ENCODE measurements around the gene OXLD1. TPM values are rescaled to one million over a fixed set of nuclear protein-coding genes. Genes with fewer than 3 reads are reported as not detected.

OXLD1 gene
- total RNA-seq, 1 experiment from 2014 or later: 75.9 TPM

- no peaks in the 10 kb centered on the region for H3K9me3 ChIP-seq (ENCODE audit: control insufficient read depth in 1 of 2, insufficient read depth in 1 of 2, low read depth in 1 of 2, low read length in 2 of 2)
- no peak for DNase-seq (ENCODE audit: low read depth, low spot score)
- peaks cover 40 to 59% of the 10 kb centered on the region in 2 experiments for H3K36me3 ChIP-seq (ENCODE audit: control insufficient read depth in 1 of 2, insufficient read depth in 2 of 2, low read length in 2 of 2)
- no peak overlapping the region for H2AFZ ChIP-seq (ENCODE audit: low read depth, low read length, poor library complexity, severe bottlenecking)
- POLR2A ChIA-PET: interaction anchor here (0.7 kb wide), 1 partner anchor 11 kb away, joined by 3 read pairs; the partner anchor contains the start of genes ARL16 and HGS
- peaks cover 53% of the 10 kb centered on the region for H3K79me2 ChIP-seq (ENCODE audit: insufficient read depth, low read length)
- TF ChIP-seq, protein P1, sequence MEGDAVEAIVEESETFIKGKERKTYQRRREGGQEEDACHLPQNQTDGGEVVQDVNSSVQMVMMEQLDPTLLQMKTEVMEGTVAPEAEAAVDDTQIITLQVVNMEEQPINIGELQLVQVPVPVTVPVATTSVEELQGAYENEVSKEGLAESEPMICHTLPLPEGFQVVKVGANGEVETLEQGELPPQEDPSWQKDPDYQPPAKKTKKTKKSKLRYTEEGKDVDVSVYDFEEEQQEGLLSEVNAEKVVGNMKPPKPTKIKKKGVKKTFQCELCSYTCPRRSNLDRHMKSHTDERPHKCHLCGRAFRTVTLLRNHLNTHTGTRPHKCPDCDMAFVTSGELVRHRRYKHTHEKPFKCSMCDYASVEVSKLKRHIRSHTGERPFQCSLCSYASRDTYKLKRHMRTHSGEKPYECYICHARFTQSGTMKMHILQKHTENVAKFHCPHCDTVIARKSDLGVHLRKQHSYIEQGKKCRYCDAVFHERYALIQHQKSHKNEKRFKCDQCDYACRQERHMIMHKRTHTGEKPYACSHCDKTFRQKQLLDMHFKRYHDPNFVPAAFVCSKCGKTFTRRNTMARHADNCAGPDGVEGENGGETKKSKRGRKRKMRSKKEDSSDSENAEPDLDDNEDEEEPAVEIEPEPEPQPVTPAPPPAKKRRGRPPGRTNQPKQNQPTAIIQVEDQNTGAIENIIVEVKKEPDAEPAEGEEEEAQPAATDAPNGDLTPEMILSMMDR (IDR thresholded peaks at IDR 0.05 in 2 of 3, conservative IDR thresholded peaks at IDR 0.05 in 1 of 3; ENCODE audit: borderline replicate concordance in 1 of 3, insufficient read depth in 1 of 3, low read depth in 2 of 3, low read length in 2 of 3): no peak
- H3K4me2 ChIP-seq (ENCODE audit: low read length): no peak overlapping the region
- H3K27ac ChIP-seq (ENCODE audit: low read depth, low read length): no peak overlapping the region
- no peaks in the 10 kb centered on the region for H3K9me2 ChIP-seq (ENCODE audit: insufficient read depth)
- intact Hi-C loops (cut with micrococcal nuclease): no loop called here
- BruUV-seq (replicated peaks): no TSS peak
- no peak for ATAC-seq
- peaks cover 3% of the 10 kb centered on the region; the same call in 1 of the 2 replicates for H4K20me1 ChIP-seq (ENCODE audit: insufficient read depth)
- CTCF ChIA-PET: no interaction called here
- H3K4me1 ChIP-seq (ENCODE audit: control insufficient read depth in 1 of 2, insufficient read depth in 2 of 2, low read length in 2 of 2): peaks cover 9% of the 10 kb centered on the region in 2 experiments
- H3K9ac ChIP-seq (ENCODE audit: low read length): no peak overlapping the region
- H3K4me3 ChIP-seq (replicated peaks in 1 of 2; ENCODE audit: low read depth in 1 of 2, low read length in 2 of 2): no peak overlapping the region
- RAD21 ChIA-PET (ENCODE audit: low non-redundant PET in 1 of 2, low total read pairs in 2 of 2, uncharacterized antibody in 2 of 2, unreplicated experiment in 2 of 2): no interaction called here
- H3K27me3 ChIP-seq (ENCODE audit: insufficient read depth, low read length): no peaks in the 10 kb centered on the region
These were observed 6.1 kb upstream of the OXLD1 start for GRCh38 chr17:81672504-81672903.

GRCh38 chr17:81667754-81668153 lies 1.3 kb upstream of the OXLD1 start:
- ChIA-PET CTCF (interaction anchor here (0.7 to 1.1 kb wide), 3 partner anchors 29 to 36 kb away, joined by 3 read pairs; no protein-coding TSS in a partner anchor), POLR2A (interaction anchor here (1.3 to 2.7 kb wide), 2 partner anchors 8 to 16 kb away, joined by 6 to 9 read pairs; partner anchors contain the start of genes ARL16 and HGS), RAD21 (ENCODE audit: low non-redundant PET in 1 of 2, low total read pairs in 2 of 2, uncharacterized antibody in 2 of 2, unreplicated experiment in 2 of 2) (interaction anchor here in 1 of 2 experiments (2.2 kb wide), 1 partner anchor 16 kb away, joined by 4 read pairs; the partner anchor contains the start of genes ARL16 and HGS)
- H3K27ac ChIP-seq (ENCODE audit: low read depth, low read length): peak overlapping the region; percentile 86
- intact Hi-C loops (cut with micrococcal nuclease): loop anchor here (1.0 kb wide), 2 partner anchors 16 to 30 kb away; partner anchors contain the start of genes ARL16, NPLOC4 and TSPAN10
- peaks cover 72% of the 10 kb centered on the region for H3K79me2 ChIP-seq (ENCODE audit: insufficient read depth, low read length)
- TF ChIP-seq, protein P1 (IDR thresholded peaks at IDR 0.05 in 2 of 3, conservative IDR thresholded peaks at IDR 0.05 in 1 of 3; ENCODE audit: borderline replicate concordance in 1 of 3, insufficient read depth in 1 of 3, low read depth in 2 of 3, low read length in 2 of 3): peak in 2 of 3 experiments; percentile 55 to 64; a peak in 4 of 6 replicates
- no peak for TF ChIP-seq ZFX (IDR thresholded peaks at IDR 0.05)
- TF ChIP-seq POLR2A (IDR thresholded peaks at IDR 0.05; ENCODE audit: borderline replicate concordance, extremely low read depth, insufficient read depth, insufficient read length): no peak
- TF ChIP-seq ATF3 (IDR thresholded peaks at IDR 0.05): no peak
- no peak for TF ChIP-seq FOSL1 (IDR thresholded peaks at IDR 0.05; ENCODE audit: low read depth)
- no peak for TF ChIP-seq POLR2AphosphoS5 (IDR thresholded peaks at IDR 0.05; ENCODE audit: low read depth, low read length)
- no peak for TF ChIP-seq ZNF274 (IDR thresholded peaks at IDR 0.05; ENCODE audit: low read depth, low read length)
- no peak for TF ChIP-seq EZH2phosphoT487 (IDR thresholded peaks at IDR 0.05; ENCODE audit: borderline replicate concordance)
- peak; percentile 40 for TF ChIP-seq YY1 (IDR thresholded peaks at IDR 0.05; ENCODE audit: extremely low read depth, insufficient replicate concordance, low read depth, low read length)
- TF ChIP-seq ELF1 (IDR thresholded peaks at IDR 0.05; ENCODE audit: borderline replicate concordance, low read depth): no peak
- TF ChIP-seq CEBPB (IDR thresholded peaks at IDR 0.05; ENCODE audit: low read depth): no peak
- TF ChIP-seq SIN3A (IDR thresholded peaks at IDR 0.05; ENCODE audit: low read depth): no peak
- peaks cover 3% of the 10 kb centered on the region; the same call in 1 of the 2 replicates for H4K20me1 ChIP-seq (ENCODE audit: insufficient read depth)
- H2AFZ ChIP-seq (ENCODE audit: low read depth, low read length, poor library complexity, severe bottlenecking): no peak overlapping the region
- peak overlapping the region; percentile 97 for H3K9ac ChIP-seq (ENCODE audit: low read length)
- no peaks in the 10 kb centered on the region for H3K9me2 ChIP-seq (ENCODE audit: insufficient read depth)
- no peaks in the 10 kb centered on the region for H3K27me3 ChIP-seq (ENCODE audit: insufficient read depth, low read length)
- BruUV-seq (replicated peaks): TSS peak; percentile 46
- peaks cover 36 to 44% of the 10 kb centered on the region in 2 experiments for H3K4me1 ChIP-seq (ENCODE audit: control insufficient read depth in 1 of 2, insufficient read depth in 2 of 2, low read length in 2 of 2)
- no peak for DNase-seq (ENCODE audit: low read depth, low spot score)
- peak; percentile 17; the same call in 1 of the 2 replicates for ATAC-seq
- H3K36me3 ChIP-seq (ENCODE audit: control insufficient read depth in 1 of 2, insufficient read depth in 2 of 2, low read length in 2 of 2): peaks cover 35 to 56% of the 10 kb centered on the region in 2 experiments
- no peaks in the 10 kb centered on the region for H3K9me3 ChIP-seq (ENCODE audit: control insufficient read depth in 1 of 2, insufficient read depth in 1 of 2, low read depth in 1 of 2, low read length in 2 of 2)
- peak overlapping the region; percentile 78 to 84 for H3K4me3 ChIP-seq (replicated peaks in 1 of 2; ENCODE audit: low read depth in 1 of 2, low read length in 2 of 2)
- peak overlapping the region; percentile 89 for H3K4me2 ChIP-seq (ENCODE audit: low read length)

Data from HCT116 (cell line).